ENCODE results near the gene TBL1XR1. TPM values are rescaled to one million over a fixed set of nuclear protein-coding genes. Genes with fewer than 3 reads are reported as not detected.

TBL1XR1 gene
- total and polyA plus RNA-seq, 2 of the 8 experiments (the other 6 are each of a cell fraction or from before 2014, with no cell fraction given): 28.1 to 147 TPM

DNA sequence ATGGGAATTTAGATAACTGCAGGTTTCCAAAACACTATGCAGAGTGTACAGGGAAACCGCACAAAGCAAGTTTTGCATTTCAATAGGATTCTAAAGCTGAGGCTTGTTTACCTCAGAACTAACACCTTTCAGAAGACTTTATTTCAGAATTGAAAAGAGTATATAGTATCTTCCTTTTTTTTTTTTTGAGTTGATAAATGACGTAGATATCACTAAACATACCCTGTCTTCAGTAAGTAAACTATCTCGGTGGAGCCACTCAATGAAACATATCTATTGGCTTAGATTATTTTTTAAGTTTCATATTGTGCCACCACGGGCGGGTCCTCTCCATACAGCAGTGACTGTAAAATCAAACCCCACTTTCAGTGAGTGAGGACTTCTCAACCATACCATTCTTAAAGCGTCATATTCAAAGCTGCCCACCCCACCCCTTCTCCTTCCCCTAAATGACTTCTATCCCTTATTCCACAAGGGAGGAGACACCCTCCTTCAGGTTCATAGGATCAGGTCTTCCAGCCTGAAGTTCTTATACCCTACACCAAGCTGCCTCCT, 2.0 kb upstream of the TBL1XR1 start:
- FAIRE-seq (no peak), DNase-seq (ENCODE audit: low read depth in 1 of 2, low spot score in 2 of 2) (no peak)
- H3K79me1 ChIP-seq (ENCODE audit: low read depth, low read length): no peaks in the 10 kb centered on the region
- no peak overlapping the region for H3K56ac ChIP-seq (replicated peaks; ENCODE audit: insufficient read length, low read depth, low read length)
- no peak overlapping the region for H3K27ac ChIP-seq (ENCODE audit: low read depth, low read length)
- peak overlapping the region; percentile 93; the same call in 1 of the 2 replicates for H2BK20ac ChIP-seq (ENCODE audit: low read length)
- no peak overlapping the region for H3K23ac ChIP-seq (ENCODE audit: insufficient read length)
- H2BK15ac ChIP-seq (ENCODE audit: low read length): no peak overlapping the region
- H2AFZ ChIP-seq (ENCODE audit: low read length): no peak overlapping the region
- H3K4ac ChIP-seq (replicated peaks; ENCODE audit: insufficient read length, low read depth, low read length): no peak overlapping the region
- H4K91ac ChIP-seq (replicated peaks; ENCODE audit: insufficient read length, low read length): no peak overlapping the region
- H3K18ac ChIP-seq (ENCODE audit: extremely low read depth, low read length): no peak overlapping the region
- no peaks in the 10 kb centered on the region for H3K27me3 ChIP-seq (replicated peaks in 1 of 4; ENCODE audit: control insufficient read depth in 3 of 4, extremely low read depth in 1 of 4, insufficient read depth in 3 of 4, low read length in 3 of 4)
- no peak overlapping the region for H3K14ac ChIP-seq (ENCODE audit: insufficient read length)
- H4K5ac ChIP-seq (ENCODE audit: insufficient read length, low read depth, low read length): no peak overlapping the region
- no peak overlapping the region for H2BK120ac ChIP-seq (replicated peaks; ENCODE audit: low read depth, low read length)
- no peaks in the 10 kb centered on the region for H4K20me1 ChIP-seq (replicated peaks in 1 of 2; ENCODE audit: control insufficient read depth in 1 of 2, insufficient read depth in 2 of 2, low read length in 2 of 2)
- H3K79me2 ChIP-seq (ENCODE audit: control insufficient read depth in 1 of 2, insufficient read depth in 2 of 2, low read length in 2 of 2): peaks cover 19 to 23% of the 10 kb centered on the region in 2 experiments
- no peak overlapping the region for H3K9ac ChIP-seq (replicated peaks in 1 of 4; ENCODE audit: extremely low read depth in 1 of 4, low read depth in 3 of 4, low read length in 3 of 4)
- H4K8ac ChIP-seq (ENCODE audit: extremely low read depth, insufficient read depth, low read length): no peak overlapping the region
- H2AK5ac ChIP-seq (ENCODE audit: low read depth, low read length): peak overlapping the region; percentile 70; the same call in 1 of the 2 replicates
- ChIA-PET POLR2A (ENCODE audit: partially characterized antibody) (interaction anchor here (0.6 to 2.0 kb wide), 7 partner anchors 10 to 160 kb away, joined by 3 to 22 read pairs (median 3); no protein-coding TSS in a partner anchor), CTCF (ENCODE audit: partially characterized antibody) (interaction anchor here (0.6 to 1.4 kb wide), 6 partner anchors 25 to 886 kb away, joined by 3 read pairs; no protein-coding TSS in a partner anchor)
- H3K9me3 ChIP-seq (ENCODE audit: insufficient read depth in 2 of 2, low read depth in 1 of 2, low read length in 1 of 2): peaks cover 3 to 9% of the 10 kb centered on the region in 2 experiments; a peak in 2 of 4 replicates
- peaks cover 5 to 15% (median 11%) of the 10 kb centered on the region in 4 experiments; a peak in 4 of 7 replicates for H3K4me1 ChIP-seq (replicated peaks in 1 of 4; ENCODE audit: control insufficient read depth in 3 of 4, insufficient read depth in 4 of 4, low read length in 3 of 4)
- 69% methylated on average over 6 of the region's 6 CpGs; no CpG with 5 or more reads in 1 of the 2 experiments for WGBS, 2 experiments (ENCODE audit: extremely low coverage in 1 of 2, insufficient coverage in 1 of 2, insufficient read length in 1 of 2, insufficient replicate concordance in 2 of 2, low coverage in 1 of 2, low lambda C conversion rate in 2 of 2, missing lambda C conversion rate in 1 of 2)
- peak overlapping the region; percentile 73 to 87 for H3K4me2 ChIP-seq (ENCODE audit: insufficient read depth in 1 of 2, low read depth in 2 of 2, low read length in 2 of 2)
- H2BK12ac ChIP-seq (ENCODE audit: low read depth, low read length): peak overlapping the region; percentile 97
- peak overlapping the region in 1 of 4 experiments; percentile 65; a peak in 2 of 8 replicates for H3K4me3 ChIP-seq (ENCODE audit: extremely low read depth in 1 of 4, insufficient read depth in 2 of 4, low read depth in 3 of 4, low read length in 4 of 4)
- H2BK5ac ChIP-seq (ENCODE audit: low read depth, low read length): no peak overlapping the region; the same call in 1 of the 2 replicates
- peaks cover 0 to 6% (median 0%) of the 10 kb centered on the region in 4 experiments; a peak in 2 of 8 replicates for H3K36me3 ChIP-seq (ENCODE audit: control insufficient read depth in 2 of 4, insufficient read depth in 4 of 4, low read length in 3 of 4)
- H3K23me2 ChIP-seq (ENCODE audit: low read depth, low read length): peaks cover 2% of the 10 kb centered on the region
- no peak for TF ChIP-seq YY1 (IDR thresholded peaks at IDR 0.05; ENCODE audit: low read depth, low read length)
- no peak for TF ChIP-seq SIRT6 (IDR thresholded peaks at IDR 0.05; ENCODE audit: low read length)
- no peak for TF ChIP-seq CTBP2 (IDR thresholded peaks at IDR 0.05; ENCODE audit: borderline replicate concordance, insufficient read depth, insufficient read length, low read length)
- no peak for TF ChIP-seq NRF1 (IDR thresholded peaks at IDR 0.05; ENCODE audit: low read depth, low read length)
- no peak for TF ChIP-seq PHF8 (conservative IDR thresholded peaks at IDR 0.05; ENCODE audit: low read depth, low read length)
- no peak for TF ChIP-seq RAD21 (IDR thresholded peaks at IDR 0.05 in 1 of 2, conservative IDR thresholded peaks at IDR 0.05 in 1 of 2; ENCODE audit: low read depth in 2 of 2, low read length in 2 of 2)

Measured in H1 (cell line).